GM18520 (cell line): ENCODE measurements around the gene CIDEB.

Source experiments
- ATAC-seq: cut with Tn5 transposase; IDR thresholded peaks from one replicate; pipeline ENCODE4 v1.9.1; 2021; ENCODE audit not compliant: unreplicated experiment

CIDEB gene

DNA sequence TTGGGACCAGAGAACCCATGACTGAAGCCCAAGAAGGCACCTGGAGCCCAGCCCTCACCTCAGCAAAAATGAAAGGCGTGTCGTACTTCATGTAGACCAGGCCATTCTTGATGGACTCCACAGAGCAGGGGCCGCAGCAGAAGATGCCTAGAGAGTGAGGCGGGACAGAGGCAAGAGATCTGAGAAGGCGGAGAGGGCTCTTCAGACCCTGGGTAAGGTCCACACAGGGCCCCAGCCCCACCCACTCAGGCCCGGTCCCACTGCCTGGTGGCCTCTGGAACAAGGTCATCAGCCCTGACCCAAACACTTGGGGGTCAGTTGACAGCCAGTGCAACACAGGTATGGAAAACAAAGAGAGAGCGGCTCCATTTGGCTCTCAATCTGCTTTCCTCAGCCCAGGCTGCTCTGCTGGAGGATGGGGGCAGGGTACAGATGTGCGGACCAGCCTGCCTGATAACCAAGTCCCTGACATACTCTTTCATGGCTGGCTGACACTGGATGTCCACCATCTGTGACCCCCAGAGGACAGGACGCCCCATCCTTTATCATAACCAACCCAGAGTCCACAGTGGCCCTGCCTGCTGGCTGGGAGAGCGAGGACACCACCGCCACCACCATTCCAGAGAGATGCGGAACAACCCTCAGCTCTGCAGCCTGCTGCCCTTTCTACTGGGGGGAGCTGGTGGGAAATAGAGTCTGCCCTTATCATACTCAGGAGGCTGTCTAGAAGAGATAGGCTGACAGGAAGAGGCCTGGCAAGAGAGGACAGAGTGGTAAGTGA, 51.7 kb downstream of the CIDEB start:
- ATAC-seq: no peak

DNA sequence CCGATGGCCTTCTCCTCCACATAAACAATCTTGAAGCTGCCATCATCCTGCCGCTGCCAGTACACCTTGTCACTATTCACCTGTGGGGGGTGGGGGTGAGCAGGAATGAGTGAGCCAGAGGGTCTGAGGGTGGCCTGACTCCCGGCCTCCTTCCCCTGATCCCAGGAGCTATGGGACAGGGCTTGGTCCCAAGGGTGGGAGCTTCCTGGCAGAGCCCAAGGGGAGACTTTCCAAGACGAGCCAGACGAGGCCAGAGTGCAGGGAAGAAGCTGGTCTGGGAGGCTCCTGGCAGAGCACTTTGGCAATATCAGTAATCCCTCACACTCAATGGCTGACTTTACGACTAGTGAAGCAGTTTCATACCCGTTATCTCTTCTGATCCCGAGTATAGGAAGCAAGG, 52.3 kb downstream of the CIDEB start:
- ATAC-seq: no peak
